IPS-18a (cell line): Measurements from ENCODE around the gene PCF11.
"Not testable (repeated sequence)": the region's sequence is repeated elsewhere in the genome, so short reads cannot be mapped to it uniquely, and the experiment has no call there.

ENCODE experiments used
- H3K27ac ChIP-seq: one replicate; pipeline ENCODE4 v1.5.1; 2013; ENCODE audit warnings: low read length
- H3K27me3 ChIP-seq: one replicate; pipeline ENCODE4 v1.6.1; 2013; ENCODE audit warnings: mild to moderate bottlenecking, low read length; ENCODE audit not compliant: control insufficient read depth, insufficient read depth
- H3K36me3 ChIP-seq: one replicate; pipeline ENCODE4 v1.6.1; 2013; ENCODE audit warnings: low read depth, low read length; ENCODE audit not compliant: control insufficient read depth
- H3K4me1 ChIP-seq: one replicate; pipeline ENCODE4 v1.6.1; 2013; ENCODE audit warnings: low read depth, low read length; ENCODE audit not compliant: control insufficient read depth
- H3K4me3 ChIP-seq: one replicate; pipeline ENCODE4 v1.5.1; 2013; ENCODE audit warnings: low read length
- H3K9ac ChIP-seq: one replicate; pipeline ENCODE4 v1.6.1; 2013; ENCODE audit warnings: mild to moderate bottlenecking, low read length, moderate library complexity
- H3K9me3 ChIP-seq: one replicate; pipeline ENCODE4 v1.6.1; 2013; ENCODE audit warnings: low read depth, low read length; ENCODE audit not compliant: control insufficient read depth

Gene PCF11

GRCh38 chr11:83124636-83125424 is 32.1 kb upstream of the PCF11 start:
- no peak overlapping the region for H3K9ac ChIP-seq
- H3K27ac ChIP-seq, result no peak overlapping the region
- no peaks in the 10 kb centered on the region for H3K9me3 ChIP-seq
- no peak overlapping the region for H3K4me3 ChIP-seq
- no peaks in the 10 kb centered on the region for H3K4me1 ChIP-seq
- no peaks in the 10 kb centered on the region for H3K36me3 ChIP-seq
- H3K27me3 ChIP-seq, result no peaks in the 10 kb centered on the region

- H3K4me1 ChIP-seq, result no peaks in the 10 kb centered on the region
- no peaks in the 10 kb centered on the region for H3K9me3 ChIP-seq
- no peaks in the 10 kb centered on the region for H3K27me3 ChIP-seq
- H3K4me3 ChIP-seq, result no peak overlapping the region
- H3K9ac ChIP-seq, result no peak overlapping the region
- H3K27ac ChIP-seq, result no peak overlapping the region
- no peaks in the 10 kb centered on the region for H3K36me3 ChIP-seq
Measured at GRCh38 chr11:83125577-83125976, 31.4 kb upstream of the PCF11 start.

GRCh38 chr11:83127310-83127637 is 29.7 kb upstream of the PCF11 start:
- Histone ChIP-seq H3K27me3 (no peaks in the 10 kb centered on the region), H3K36me3 (no peaks in the 10 kb centered on the region), H3K4me1 (no peaks in the 10 kb centered on the region), H3K9ac (no peak overlapping the region), H3K27ac (no peak overlapping the region), H3K9me3 (no peaks in the 10 kb centered on the region), H3K4me3 (no peak overlapping the region)

GRCh38 chr11:83132191-83132590 is 24.7 kb upstream of the PCF11 start:
- H3K27ac ChIP-seq, result no peak overlapping the region
- no peaks in the 10 kb centered on the region for H3K9me3 ChIP-seq
- no peaks in the 10 kb centered on the region for H3K27me3 ChIP-seq
- no peaks in the 10 kb centered on the region for H3K4me1 ChIP-seq
- H3K9ac ChIP-seq, result no peak overlapping the region
- no peak overlapping the region for H3K4me3 ChIP-seq
- no peaks in the 10 kb centered on the region for H3K36me3 ChIP-seq

- not testable (repeated sequence) for H3K9ac ChIP-seq, H3K27me3 ChIP-seq, H3K36me3 ChIP-seq, H3K9me3 ChIP-seq, H3K4me1 ChIP-seq, H3K4me3 ChIP-seq, H3K27ac ChIP-seq
Measured at GRCh38 chr11:83133266-83133665, 23.7 kb upstream of the PCF11 start.

- Histone ChIP-seq H3K36me3 (no peaks in the 10 kb centered on the region), H3K4me1 (no peaks in the 10 kb centered on the region), H3K27ac (no peak overlapping the region), H3K9me3 (no peaks in the 10 kb centered on the region), H3K4me3 (no peak overlapping the region), H3K9ac (no peak overlapping the region), H3K27me3 (no peaks in the 10 kb centered on the region)
Measured at GRCh38 chr11:83139310-83139709, 17.6 kb upstream of the PCF11 start.

- Histone ChIP-seq H3K4me3 (no peak overlapping the region), H3K36me3 (no peaks in the 10 kb centered on the region), H3K27me3 (no peaks in the 10 kb centered on the region), H3K4me1 (no peaks in the 10 kb centered on the region), H3K27ac (no peak overlapping the region), H3K9me3 (no peaks in the 10 kb centered on the region), H3K9ac (no peak overlapping the region)
Measured at GRCh38 chr11:83140691-83141455, 16.1 kb upstream of the PCF11 start.

GRCh38 chr11:83147895-83148294 is 9.0 kb upstream of the PCF11 start:
- no peaks in the 10 kb centered on the region for H3K4me1 ChIP-seq
- no peak overlapping the region for H3K27ac ChIP-seq
- no peak overlapping the region for H3K4me3 ChIP-seq
- H3K36me3 ChIP-seq, result no peaks in the 10 kb centered on the region
- no peaks in the 10 kb centered on the region for H3K9me3 ChIP-seq
- H3K27me3 ChIP-seq, result no peaks in the 10 kb centered on the region
- H3K9ac ChIP-seq, result no peak overlapping the region

GRCh38 chr11:83150450-83150849 is 6.5 kb upstream of the PCF11 start:
- H3K27ac ChIP-seq, result no peak overlapping the region
- no peak overlapping the region for H3K9ac ChIP-seq
- no peaks in the 10 kb centered on the region for H3K9me3 ChIP-seq
- H3K4me3 ChIP-seq, result no peak overlapping the region
- H3K36me3 ChIP-seq, result no peaks in the 10 kb centered on the region
- H3K27me3 ChIP-seq, result no peaks in the 10 kb centered on the region
- H3K4me1 ChIP-seq, result no peaks in the 10 kb centered on the region

- no peak overlapping the region for H3K4me3 ChIP-seq
- no peaks in the 10 kb centered on the region for H3K9me3 ChIP-seq
- H3K27ac ChIP-seq, result no peak overlapping the region
- H3K4me1 ChIP-seq, result no peaks in the 10 kb centered on the region
- H3K9ac ChIP-seq, result no peak overlapping the region
- H3K27me3 ChIP-seq, result no peaks in the 10 kb centered on the region
- H3K36me3 ChIP-seq, result no peaks in the 10 kb centered on the region
Measured at GRCh38 chr11:83151274-83151977, 5.5 kb upstream of the PCF11 start.

- no peaks in the 10 kb centered on the region for H3K9me3 ChIP-seq
- H3K36me3 ChIP-seq, result no peaks in the 10 kb centered on the region
- H3K27me3 ChIP-seq, result no peaks in the 10 kb centered on the region
- no peak overlapping the region for H3K27ac ChIP-seq
- H3K4me3 ChIP-seq, result no peak overlapping the region
- no peaks in the 10 kb centered on the region for H3K4me1 ChIP-seq
- H3K9ac ChIP-seq, result no peak overlapping the region
Measured at GRCh38 chr11:83152264-83152663, 4.7 kb upstream of the PCF11 start.
